Measurements from ENCODE around the gene ZDHHC14.

DNA sequence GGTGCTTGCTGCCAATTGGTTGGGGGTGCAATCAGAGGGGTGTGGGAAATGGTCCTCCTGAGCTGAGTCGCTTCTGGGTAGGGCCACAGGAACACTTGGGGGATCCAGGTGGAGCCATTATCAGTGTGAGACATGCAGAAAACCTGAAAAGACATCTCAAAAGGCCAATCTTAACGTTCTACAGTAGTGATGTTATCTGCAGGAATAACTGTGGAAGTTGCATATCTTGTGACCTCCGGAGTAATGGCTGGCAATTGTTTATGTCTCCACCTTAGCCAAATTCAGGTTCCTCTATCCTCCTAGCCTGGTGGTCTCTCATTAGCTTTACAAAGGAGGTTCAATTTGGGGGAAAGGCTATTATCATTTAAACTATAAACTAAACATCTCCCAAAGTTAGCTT, 327.2 kb downstream of the ZDHHC14 start:
- TF ChIP-seq GABPA (IDR thresholded peaks at IDR 0.05; ENCODE audit: borderline replicate concordance, insufficient read depth, low read length) (no peak), EZH2 (IDR thresholded peaks at IDR 0.05; ENCODE audit: low read depth, low read length, severe bottlenecking) (no peak), RBBP5 (IDR thresholded peaks at IDR 0.05; ENCODE audit: borderline replicate concordance, low read depth, low read length) (no peak), TAF1 (IDR thresholded peaks at IDR 0.05; ENCODE audit: low read depth, low read length) (no peak), POLR2AphosphoS5 (IDR thresholded peaks at IDR 0.05; ENCODE audit: low read depth, low read length) (no peak), CREB1 (IDR thresholded peaks at IDR 0.05) (no peak), NRF1 (IDR thresholded peaks at IDR 0.05; ENCODE audit: low read depth, low read length) (no peak), CHD2 (IDR thresholded peaks at IDR 0.05; ENCODE audit: low read length) (no peak), CBX8 (IDR thresholded peaks at IDR 0.05; ENCODE audit: borderline replicate concordance, low read depth, low read length) (no peak)
- TF ChIP-seq, protein P1, sequence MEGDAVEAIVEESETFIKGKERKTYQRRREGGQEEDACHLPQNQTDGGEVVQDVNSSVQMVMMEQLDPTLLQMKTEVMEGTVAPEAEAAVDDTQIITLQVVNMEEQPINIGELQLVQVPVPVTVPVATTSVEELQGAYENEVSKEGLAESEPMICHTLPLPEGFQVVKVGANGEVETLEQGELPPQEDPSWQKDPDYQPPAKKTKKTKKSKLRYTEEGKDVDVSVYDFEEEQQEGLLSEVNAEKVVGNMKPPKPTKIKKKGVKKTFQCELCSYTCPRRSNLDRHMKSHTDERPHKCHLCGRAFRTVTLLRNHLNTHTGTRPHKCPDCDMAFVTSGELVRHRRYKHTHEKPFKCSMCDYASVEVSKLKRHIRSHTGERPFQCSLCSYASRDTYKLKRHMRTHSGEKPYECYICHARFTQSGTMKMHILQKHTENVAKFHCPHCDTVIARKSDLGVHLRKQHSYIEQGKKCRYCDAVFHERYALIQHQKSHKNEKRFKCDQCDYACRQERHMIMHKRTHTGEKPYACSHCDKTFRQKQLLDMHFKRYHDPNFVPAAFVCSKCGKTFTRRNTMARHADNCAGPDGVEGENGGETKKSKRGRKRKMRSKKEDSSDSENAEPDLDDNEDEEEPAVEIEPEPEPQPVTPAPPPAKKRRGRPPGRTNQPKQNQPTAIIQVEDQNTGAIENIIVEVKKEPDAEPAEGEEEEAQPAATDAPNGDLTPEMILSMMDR (IDR thresholded peaks at IDR 0.05; ENCODE audit: control extremely low read depth in 1 of 3, insufficient read depth in 1 of 3, low read depth in 1 of 3, low read length in 3 of 3) = no peak
